IMR-90 (cell line): ENCODE measurements around the gene FGGY. TPM values are rescaled to one million over a fixed set of nuclear protein-coding genes. Genes with fewer than 3 reads are reported as not detected.

Experiments
- ATAC-seq: fragments of 200-7000 bp; cut with Tn5 transposase; 2 replicates; pipeline ENCODE4 v1.9.1; 2020; ENCODE audit warnings: low read depth, mild to moderate bottlenecking, moderate library complexity
- BruUV-seq: library from RNA; stranded (reverse); fragments of 400-500 nt; replicated peaks from 2 replicates; lab custom pipeline; 2021; lab: Mats Ljungman, UMichigan
- CTCF ChIA-PET: fragments of 300-600 bp; formaldehyde crosslinking; extraction: SDS; loops from one replicate; lab custom pipeline; 2021; ENCODE audit warnings: antibody characterized with exemption; lab: Yijun Ruan, JAX
- POLR2A ChIA-PET: fragments of 300-600 bp; sonication (Branson Sonifier 250); formaldehyde crosslinking; loops from one replicate; lab custom pipeline; 2022; ENCODE audit warnings: antibody characterized with exemption; ENCODE audit not compliant: unreplicated experiment; lab: Charles Lee
- DNase-seq: peaks from one replicate; pipeline ENCODE4 v3.0.0; 2013
- H2AFZ ChIP-seq: replicated peaks from 2 replicates; pipeline ENCODE3; 2013; ENCODE audit warnings: low read length, mild to moderate bottlenecking; ENCODE audit not compliant: poor library complexity
- H2AK5ac ChIP-seq: 2 replicates; pipeline ENCODE4 v1.6.1; 2013; ENCODE audit warnings: low read depth, low read length, inconsistent platforms
- H2AK9ac ChIP-seq: replicated peaks from 2 replicates; pipeline ENCODE3; 2013; ENCODE audit warnings: mild to moderate bottlenecking, low read depth, low read length, moderate library complexity; ENCODE audit not compliant: poor library complexity
- H2BK120ac ChIP-seq: 2 replicates; pipeline ENCODE4 v1.6.1; 2013; ENCODE audit warnings: low read depth, low read length, inconsistent platforms
- H2BK15ac ChIP-seq: 3 replicates; pipeline ENCODE4 v1.6.1; 2013; ENCODE audit warnings: low read depth, low read length, inconsistent platforms
- H2BK20ac ChIP-seq: 2 replicates; pipeline ENCODE4 v1.6.1; 2013; ENCODE audit warnings: low read depth, mild to moderate bottlenecking, inconsistent platforms, low read length, moderate library complexity
- H2BK5ac ChIP-seq: 2 replicates; pipeline ENCODE4 v1.6.1; 2013; ENCODE audit warnings: mild to moderate bottlenecking, low read depth, low read length, inconsistent platforms; ENCODE audit not compliant: poor library complexity, severe bottlenecking
- H3K14ac ChIP-seq: replicated peaks from 2 replicates; pipeline ENCODE4 v1.6.1; 2013; ENCODE audit warnings: low read depth, low read length, inconsistent platforms
- H3K18ac ChIP-seq: 2 replicates; pipeline ENCODE4 v1.6.1; 2013; ENCODE audit warnings: low read depth, low read length, control low read depth
- H3K23ac ChIP-seq: 2 replicates; pipeline ENCODE4 v1.6.1; 2013; ENCODE audit warnings: low read depth, low read length, inconsistent platforms
- H3K27ac ChIP-seq: 2 replicates; pipeline ENCODE4 v1.5.1; 2013; ENCODE audit warnings: mild to moderate bottlenecking, control low read depth, low read length; ENCODE audit not compliant: insufficient read depth
- H3K27me3 ChIP-seq: 2 replicates; pipeline ENCODE4 v1.6.1; 2013; ENCODE audit warnings: low read length; ENCODE audit not compliant: control insufficient read depth, insufficient read depth
- H3K36me3 ChIP-seq: 2 replicates; pipeline ENCODE4 v1.6.1; 2013; ENCODE audit warnings: low read length, mixed read lengths; ENCODE audit not compliant: control insufficient read depth, insufficient read depth
- H3K4ac ChIP-seq: 2 replicates; pipeline ENCODE4 v1.6.1; 2013; ENCODE audit warnings: low read depth, low read length, inconsistent platforms
- H3K4me1 ChIP-seq: 2 replicates; pipeline ENCODE4 v1.6.1; 2013; ENCODE audit warnings: low read length, mixed read lengths; ENCODE audit not compliant: control insufficient read depth, insufficient read depth
- H3K4me2 ChIP-seq: 2 replicates; pipeline ENCODE4 v1.6.1; 2013; ENCODE audit warnings: low read depth, mild to moderate bottlenecking, control low read depth, low read length, moderate library complexity
- H3K4me3 ChIP-seq: 2 replicates; pipeline ENCODE4 v1.5.1; 2013; ENCODE audit warnings: low read depth, mild to moderate bottlenecking, control low read depth, low read length, moderate library complexity; ENCODE audit not compliant: insufficient read depth
- H3K56ac ChIP-seq: 2 replicates; pipeline ENCODE4 v1.6.1; 2013; ENCODE audit warnings: low read length, inconsistent platforms; ENCODE audit not compliant: insufficient read depth; ENCODE audit errors: extremely low read depth
- H3K79me1 ChIP-seq, 2 experiments: 2 replicates each; pipeline ENCODE4 v1.6.1; 2013; ENCODE audit warnings: low read length in 2 of 2, inconsistent platforms in 1 of 2, low read depth in 1 of 2
- H3K9ac ChIP-seq: 2 replicates; pipeline ENCODE4 v1.6.1; 2013; ENCODE audit warnings: low read depth, low read length, control low read depth
- H3K9me1 ChIP-seq: 2 replicates; pipeline ENCODE4 v1.6.1; 2013; ENCODE audit warnings: low read length, inconsistent platforms; ENCODE audit not compliant: insufficient read depth
- H3K9me3 ChIP-seq: 2 replicates; pipeline ENCODE4 v1.6.1; 2013; ENCODE audit warnings: low read length; ENCODE audit not compliant: control insufficient read depth, insufficient read depth
- H4K20me1 ChIP-seq: 2 replicates; pipeline ENCODE4 v1.6.1; 2013; ENCODE audit warnings: low read length, inconsistent platforms; ENCODE audit not compliant: insufficient read depth
- H4K5ac ChIP-seq: 2 replicates; pipeline ENCODE4 v1.6.1; 2013; ENCODE audit warnings: mild to moderate bottlenecking, low read depth, low read length, control low read depth
- H4K8ac ChIP-seq, 2 experiments: 2 replicates each; pipeline ENCODE4 v1.6.1; 2013; ENCODE audit warnings: low read depth in 2 of 2, low read length in 2 of 2, control low read depth in 1 of 2, inconsistent platforms in 1 of 2
- H4K91ac ChIP-seq: 2 replicates; pipeline ENCODE4 v1.6.1; 2013; ENCODE audit warnings: low read depth, low read length, inconsistent platforms; ENCODE audit not compliant: insufficient read depth
- CEBPB ChIP-seq: IDR thresholded peaks from 2 replicates; pipeline ENCODE4 v1.6.1; 2012; ENCODE audit warnings: low read depth, low read length, improper control_type of control experiment
- FOS ChIP-seq: fragments of 150-350 bp; IDR thresholded peaks from 2 replicates; pipeline ENCODE4 v1.6.1; 2016; ENCODE audit warnings: low read depth, low read length
- MAFK ChIP-seq: IDR thresholded peaks from 2 replicates; pipeline ENCODE4 v1.6.1; 2012; ENCODE audit warnings: low read depth, low read length, improper control_type of control experiment
- RAD21 ChIP-seq: IDR thresholded peaks from 2 replicates; pipeline ENCODE4 v1.6.1; 2012; ENCODE audit warnings: low read length, improper control_type of control experiment
- RCOR1 ChIP-seq: IDR thresholded peaks from 2 replicates; pipeline ENCODE4 v1.6.1; 2012; ENCODE audit warnings: mild to moderate bottlenecking, low read length, improper control_type of control experiment; ENCODE audit not compliant: insufficient replicate concordance
- RFX5 ChIP-seq: IDR thresholded peaks from 2 replicates; pipeline ENCODE4 v1.8.0; 2012; ENCODE audit warnings: low read depth, mild to moderate bottlenecking, low read length, moderate library complexity
- SMC3 ChIP-seq: fragments of 150-350 bp; IDR thresholded peaks from 2 replicates; pipeline ENCODE4 v1.6.1; 2016; ENCODE audit warnings: low read depth, mild to moderate bottlenecking, antibody characterized with exemption, low read length, moderate library complexity
- WGBS, 2 experiments: methylation state at CpG; one replicate each; pipeline versions ENCODE4 v1.1.5 to v1.1.7; 2013; ENCODE audit warnings: missing lambda C conversion rate in 2 of 2; ENCODE audit not compliant: insufficient read length in 1 of 2; ENCODE audit errors: extremely low coverage in 2 of 2; 5-methylcytosine and 5-hydroxymethylcytosine counted together
- dilution Hi-C: fragments of 300-500 bp; cut with HindIII; formaldehyde crosslinking; loops from one replicate; pipeline ENCODE4 v1.14.3; 2018; ENCODE audit warnings: low sequenced_read_pairs; ENCODE audit not compliant: unreplicated experiment
- in situ Hi-C: fragments of 300-500 bp; cut with MboI; formaldehyde crosslinking; loops from 3 replicates; pipeline ENCODE4 v1.14.3; 2019; ENCODE audit warnings: low sequenced_read_pairs, inconsistent platforms, mixed read lengths
- intact Hi-C: fragments of 100-400 bp; cut with micrococcal nuclease; formaldehyde crosslinking; loops from 2 replicates; pipeline ENCODE4 v1.10.0; 2022
- polyA plus RNA-seq, 3 experiments: library from polyadenylated mRNA; depleted of rRNA; stranded (reverse); fragments of >200 nt; gene quantifications; 2 replicates each; pipeline ENCODE4 v1.2.3, GENCODE V29; 2012; ENCODE audit warnings: low replicate concordance in 1 of 3
- total RNA-seq: library from RNA; depleted of rRNA; stranded (reverse); fragments of >200 nt; gene quantifications from 2 replicates; pipeline ENCODE4 v1.2.3, GENCODE V29; 2012
- TF ChIP-seq, protein P1 (sequence below): conservative IDR thresholded peaks from 2 replicates; pipeline ENCODE4 v1.5.1; 2012; ENCODE audit warnings: mild to moderate bottlenecking, low read depth, low read length, improper control_type of control experiment

Gene FGGY
- total and polyA plus RNA-seq, 2 of the 4 experiments (the other 2 are of a cell fraction): 5.6 to 14.0 TPM

DNA sequence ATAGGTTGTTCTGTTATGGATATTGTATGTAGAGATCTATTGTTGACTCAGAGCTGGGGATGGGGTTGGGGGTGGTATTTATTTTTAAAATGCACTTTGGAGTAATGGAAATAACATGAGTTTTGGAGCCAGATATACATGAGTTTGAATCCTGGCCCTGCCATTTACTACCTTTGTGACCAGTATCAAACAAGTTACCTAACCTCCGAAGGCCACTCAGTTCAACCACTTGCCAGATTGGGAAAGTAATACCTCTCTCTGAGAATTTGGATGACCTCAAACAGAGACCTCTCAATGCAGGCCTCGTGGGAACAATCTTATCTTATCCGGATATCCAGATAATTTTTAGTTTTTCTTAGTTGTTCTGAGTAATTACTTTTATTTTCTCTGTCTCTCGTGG, 181.0 kb downstream of the FGGY start:
- H4K5ac ChIP-seq: no peak overlapping the region
- H2BK20ac ChIP-seq: no peak overlapping the region
- peaks cover 4% of the 10 kb centered on the region; the same call in 1 of the 2 replicates for H3K4me1 ChIP-seq
- dilution Hi-C loops: no loop called here
- no peaks in the 10 kb centered on the region for H3K9me1 ChIP-seq
- H2AFZ ChIP-seq: no peak overlapping the region
- H3K14ac ChIP-seq: no peak overlapping the region
- no peak overlapping the region for H2AK9ac ChIP-seq
- H2AK5ac ChIP-seq: no peak overlapping the region
- no peak overlapping the region for H4K91ac ChIP-seq
- no peaks in the 10 kb centered on the region for H3K9me3 ChIP-seq
- WGBS, 2 experiments: no CpG with 5 or more reads among the region's 4 CpGs
- intact Hi-C loops: no loop called here
- no peak overlapping the region for H3K4ac ChIP-seq
- H3K18ac ChIP-seq: no peak overlapping the region
- H3K23ac ChIP-seq: no peak overlapping the region
- in situ Hi-C loops: no loop called here
- TF ChIP-seq, protein P1, sequence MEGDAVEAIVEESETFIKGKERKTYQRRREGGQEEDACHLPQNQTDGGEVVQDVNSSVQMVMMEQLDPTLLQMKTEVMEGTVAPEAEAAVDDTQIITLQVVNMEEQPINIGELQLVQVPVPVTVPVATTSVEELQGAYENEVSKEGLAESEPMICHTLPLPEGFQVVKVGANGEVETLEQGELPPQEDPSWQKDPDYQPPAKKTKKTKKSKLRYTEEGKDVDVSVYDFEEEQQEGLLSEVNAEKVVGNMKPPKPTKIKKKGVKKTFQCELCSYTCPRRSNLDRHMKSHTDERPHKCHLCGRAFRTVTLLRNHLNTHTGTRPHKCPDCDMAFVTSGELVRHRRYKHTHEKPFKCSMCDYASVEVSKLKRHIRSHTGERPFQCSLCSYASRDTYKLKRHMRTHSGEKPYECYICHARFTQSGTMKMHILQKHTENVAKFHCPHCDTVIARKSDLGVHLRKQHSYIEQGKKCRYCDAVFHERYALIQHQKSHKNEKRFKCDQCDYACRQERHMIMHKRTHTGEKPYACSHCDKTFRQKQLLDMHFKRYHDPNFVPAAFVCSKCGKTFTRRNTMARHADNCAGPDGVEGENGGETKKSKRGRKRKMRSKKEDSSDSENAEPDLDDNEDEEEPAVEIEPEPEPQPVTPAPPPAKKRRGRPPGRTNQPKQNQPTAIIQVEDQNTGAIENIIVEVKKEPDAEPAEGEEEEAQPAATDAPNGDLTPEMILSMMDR: no peak
- TF ChIP-seq SMC3 (no peak), CEBPB (no peak), FOS (no peak), RFX5 (no peak), RCOR1 (no peak), RAD21 (no peak), MAFK (no peak)
- POLR2A ChIA-PET: no interaction called here
- BruUV-seq: no TSS peak
- H2BK120ac ChIP-seq: no peak overlapping the region
- CTCF ChIA-PET: interaction anchor here (0.5 kb wide), 1 partner anchor 332 kb away, joined by 3 read pairs; no protein-coding TSS in a partner anchor
- no peak overlapping the region for H3K4me2 ChIP-seq
- H3K79me1 ChIP-seq: no peaks in the 10 kb centered on the region; a peak in 1 of 4 replicates
- no peaks in the 10 kb centered on the region for H4K20me1 ChIP-seq
- H3K56ac ChIP-seq: no peak overlapping the region
- H3K27ac ChIP-seq: no peak overlapping the region
- no peaks in the 10 kb centered on the region for H3K27me3 ChIP-seq
- DNase-seq (no peak), ATAC-seq (no peak)
- H2BK15ac ChIP-seq: no peak overlapping the region
- H3K4me3 ChIP-seq: no peak overlapping the region
- no peak overlapping the region for H2BK5ac ChIP-seq
- H3K36me3 ChIP-seq: no peaks in the 10 kb centered on the region
- no peak overlapping the region for H4K8ac ChIP-seq
- H3K9ac ChIP-seq: no peak overlapping the region
